Stimulated activated CD4-positive, alpha-beta T cell treated with anti-CD3 and anti-CD28 coated beads, Interleukin-2, amount 100 ng/mL, for 24 hours (primary cell): ENCODE data around the gene MEGF9.
"Not testable (repeated sequence)": the region's sequence is repeated elsewhere in the genome, so short reads cannot be mapped to it uniquely, and the experiment has no call there.

ENCODE experiments used
- DNase-seq, 2 donors: peaks; one replicate each; pipeline ENCODE4 v3.0.0-alpha.2; 2020

MEGF9 gene

DNA sequence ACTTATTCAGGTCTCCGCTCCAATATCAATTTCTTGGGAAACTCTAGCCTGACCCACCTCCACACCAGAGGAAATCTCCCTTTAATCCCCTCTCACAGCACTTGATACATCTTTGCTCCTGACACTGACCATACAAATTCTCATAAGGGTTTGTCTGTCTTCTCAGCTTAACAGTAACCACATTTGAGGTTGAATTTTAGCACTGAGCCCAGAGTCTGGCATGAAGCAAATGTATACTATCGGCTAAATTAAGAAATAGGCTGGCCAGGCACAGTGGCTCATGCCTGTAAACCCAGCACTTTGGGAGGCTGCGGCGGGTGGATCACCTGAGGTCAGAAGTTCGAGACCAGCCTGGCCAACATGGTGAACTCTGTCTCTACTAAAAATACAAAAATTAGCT lies 144.0 kb downstream of the MEGF9 start:
- no peak for DNase-seq

DNA sequence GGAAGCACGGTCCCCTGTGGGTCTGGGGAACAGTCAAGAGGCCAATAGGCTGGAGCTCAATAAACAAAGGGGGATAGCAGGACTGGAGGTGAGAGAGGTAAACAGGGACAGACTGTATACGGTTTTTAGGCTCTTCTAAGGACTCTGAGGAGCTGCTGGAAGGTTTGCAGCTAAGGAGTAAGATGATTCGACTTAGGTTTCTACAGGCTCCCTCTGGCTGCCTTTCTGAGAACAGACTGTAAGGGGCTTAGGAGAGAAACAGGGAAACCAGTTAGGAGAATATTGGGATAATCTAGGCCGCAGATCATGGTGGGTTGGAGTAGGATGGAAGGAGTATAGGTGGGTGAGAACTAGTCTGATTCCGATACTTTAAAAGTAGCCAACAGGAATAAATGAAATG lies 144.7 kb downstream of the MEGF9 start:
- no peak for DNase-seq

GRCh38 chr9:120568816-120569215 lies 145.5 kb downstream of the MEGF9 start:
- no peak for DNase-seq

GRCh38 chr9:120567874-120568273 lies 146.4 kb downstream of the MEGF9 start:
- DNase-seq = no peak

DNA sequence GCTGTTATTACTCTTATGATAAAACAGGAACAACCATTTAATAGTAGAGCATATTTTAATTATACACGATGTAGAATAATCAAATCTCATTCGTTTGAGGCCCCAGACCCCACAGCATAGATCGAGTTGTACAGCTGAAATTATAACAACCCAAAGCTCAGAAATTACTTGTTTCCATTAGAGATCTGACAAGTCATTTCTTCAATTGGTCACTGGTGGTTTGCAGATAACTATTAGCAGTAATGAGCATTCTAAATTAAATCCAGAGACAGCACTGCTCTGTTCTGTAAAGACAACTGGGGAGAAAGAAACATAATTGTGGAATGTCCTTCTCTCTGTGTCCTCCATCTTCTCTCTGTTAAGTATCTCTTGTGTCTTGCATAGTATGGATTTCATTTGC lies 147.2 kb downstream of the MEGF9 start:
- DNase-seq = no peak

GRCh38 chr9:120564589-120564988 lies 149.7 kb downstream of the MEGF9 start:
- no peak for DNase-seq

DNA sequence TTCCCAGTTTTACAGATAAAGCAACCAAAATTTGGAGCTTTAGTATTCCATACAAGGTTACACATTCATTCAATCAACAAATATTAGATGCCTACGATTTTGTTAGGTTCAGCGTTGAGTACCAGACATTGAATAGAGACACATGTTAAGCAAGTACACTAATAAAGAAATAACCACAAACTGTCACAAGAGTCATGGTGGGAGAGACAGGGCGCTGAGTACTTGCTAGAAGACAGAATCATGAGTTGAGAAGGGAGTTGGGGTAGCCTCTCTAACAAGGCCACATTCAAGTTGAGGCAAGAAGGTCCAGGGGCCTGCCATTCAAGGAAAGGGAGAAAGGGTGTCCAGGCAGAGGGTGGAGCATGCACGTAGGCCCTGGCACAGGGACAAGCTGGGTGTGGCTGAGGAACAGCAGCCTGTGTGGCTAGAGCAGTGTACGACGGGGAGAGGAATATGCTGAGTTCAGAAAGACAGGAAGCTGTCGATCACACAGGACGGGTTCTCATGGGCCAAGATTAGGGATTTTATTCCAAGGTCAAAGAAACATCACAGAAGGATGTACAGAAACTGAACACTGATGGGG lies 151.3 kb downstream of the MEGF9 start:
- no peak for DNase-seq

DNA sequence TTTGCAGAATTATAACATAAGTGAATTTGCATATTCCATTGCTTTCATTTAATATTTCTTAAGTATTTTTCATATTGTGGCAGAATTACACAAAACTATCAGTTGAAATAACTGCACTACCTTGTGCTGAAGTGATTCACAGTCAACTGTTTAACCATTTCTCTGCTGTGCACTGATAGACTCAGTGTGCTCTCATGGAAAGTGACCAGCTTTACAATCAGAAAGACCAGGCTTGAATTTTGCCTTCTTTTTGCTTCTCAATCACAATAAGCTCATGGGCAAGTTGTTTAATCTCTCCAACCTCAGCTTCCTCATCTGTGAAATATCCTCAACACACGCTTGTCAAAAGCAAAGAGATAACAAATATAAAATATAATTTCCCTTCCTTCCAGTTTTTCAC lies 152.6 kb downstream of the MEGF9 start:
- no peak for DNase-seq

- no peak for DNase-seq
These were observed 154.7 kb downstream of the MEGF9 start for GRCh38 chr9:120559546-120559945.

GRCh38 chr9:120558454-120558853 lies 155.8 kb downstream of the MEGF9 start:
- no peak for DNase-seq

GRCh38 chr9:120557205-120557604 lies 157.1 kb downstream of the MEGF9 start:
- no peak for DNase-seq

GRCh38 chr9:120556775-120557174 lies 157.5 kb downstream of the MEGF9 start:
- no peak for DNase-seq

- DNase-seq = no peak
These were observed 158.4 kb downstream of the MEGF9 start for GRCh38 chr9:120555839-120556238.

GRCh38 chr9:120552210-120552704 lies 162.0 kb downstream of the MEGF9 start:
- not testable (repeated sequence) for DNase-seq
